ENCODE results near the gene LCE5A.

- no peak for TF ChIP-seq CTCF (IDR thresholded peaks at IDR 0.05 in 2 of 3, conservative IDR thresholded peaks at IDR 0.05 in 1 of 3; ENCODE audit: borderline replicate concordance in 1 of 3, insufficient read depth in 1 of 3, low read depth in 2 of 3, low read length in 2 of 3)
- no peak for TF ChIP-seq EZH2 (IDR thresholded peaks at IDR 0.05)
- TF ChIP-seq SRF (IDR thresholded peaks at IDR 0.05; ENCODE audit: low read depth), result no peak
- no peak for TF ChIP-seq REST (IDR thresholded peaks at IDR 0.05; ENCODE audit: low read depth)
- no peak for TF ChIP-seq ZFX (IDR thresholded peaks at IDR 0.05)
- no peak for TF ChIP-seq FOSL1 (IDR thresholded peaks at IDR 0.05; ENCODE audit: low read depth)
- no peak for TF ChIP-seq ZNF274 (IDR thresholded peaks at IDR 0.05; ENCODE audit: low read depth, low read length)
- no peak for TF ChIP-seq SP1 (IDR thresholded peaks at IDR 0.05; ENCODE audit: low read depth)
Measured at GRCh38 chr1:152539901-152540300, 29.3 kb downstream of the LCE5A start.
